ENCODE measurements around the gene OSGEP.

OSGEP gene

GRCh38 chr14:20397511-20397910, 57.1 kb downstream of the OSGEP start:
- DNase-seq (ENCODE audit: low read depth, low spot score), result no peak

All from activated CD4-positive, CD25-positive, alpha-beta regulatory T cell treated with anti-CD3 and anti-CD28 coated beads, Interleukin-2, amount 50 U/mL, for 16 hours (primary cell).